A549 treated with CORT108297 at 1 μM for 4 hours (cell line): ENCODE results near the gene FOXK1. TPM values are rescaled to one million over a fixed set of nuclear protein-coding genes. Genes with fewer than 3 reads are reported as not detected.

Experiments used
- total RNA-seq: library from RNA; stranded (reverse); fragments of 200-300 nt; extraction: Qiagen RNA extraction; gene quantifications from 5 replicates; pipeline ENCODE4 v1.2.3, GENCODE V29; 2022

Gene FOXK1
- total RNA-seq, result 10.6 to 13.2 TPM (median 11.8 TPM) in 5 replicates

DNA sequence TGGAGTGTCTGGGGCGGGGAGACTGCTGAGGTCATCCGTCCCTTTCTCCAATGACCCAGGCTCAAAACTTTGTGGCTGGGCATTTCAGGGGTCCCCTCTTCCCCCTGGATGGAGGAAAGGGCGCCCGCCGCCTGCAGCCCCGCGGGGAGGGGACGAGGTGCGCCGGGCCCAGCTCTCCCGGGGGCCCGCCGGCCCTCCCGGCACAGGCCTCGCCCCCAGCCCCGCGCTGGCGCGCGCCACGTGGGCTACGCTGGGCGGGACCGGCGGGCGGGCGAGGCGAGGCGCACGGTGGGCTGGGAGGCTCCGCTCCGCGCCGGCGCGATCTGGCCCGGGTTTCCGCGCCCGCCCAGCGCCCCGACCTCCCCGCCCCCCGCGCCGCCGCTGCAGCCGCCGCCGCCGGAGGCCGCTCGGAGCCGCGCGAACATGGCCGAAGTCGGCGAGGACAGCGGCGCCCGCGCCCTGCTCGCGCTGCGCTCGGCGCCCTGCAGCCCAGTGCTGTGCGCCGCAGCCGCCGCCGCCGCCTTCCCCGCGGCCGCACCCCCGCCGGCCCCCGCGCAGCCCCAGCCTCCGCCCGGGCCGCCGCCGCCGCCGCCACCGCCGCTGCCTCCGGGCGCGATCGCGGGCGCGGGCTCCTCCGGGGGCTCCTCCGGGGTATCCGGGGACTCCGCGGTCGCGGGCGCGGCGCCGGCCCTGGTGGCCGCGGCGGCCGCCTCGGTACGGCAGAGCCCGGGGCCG is at the start of gene FOXK1:
Gene FOXK1 (plus strand): TSS at position 410 of the 735 bp plus-strand sequence. CDS start 14 bp downstream, at position 424.

DNA sequence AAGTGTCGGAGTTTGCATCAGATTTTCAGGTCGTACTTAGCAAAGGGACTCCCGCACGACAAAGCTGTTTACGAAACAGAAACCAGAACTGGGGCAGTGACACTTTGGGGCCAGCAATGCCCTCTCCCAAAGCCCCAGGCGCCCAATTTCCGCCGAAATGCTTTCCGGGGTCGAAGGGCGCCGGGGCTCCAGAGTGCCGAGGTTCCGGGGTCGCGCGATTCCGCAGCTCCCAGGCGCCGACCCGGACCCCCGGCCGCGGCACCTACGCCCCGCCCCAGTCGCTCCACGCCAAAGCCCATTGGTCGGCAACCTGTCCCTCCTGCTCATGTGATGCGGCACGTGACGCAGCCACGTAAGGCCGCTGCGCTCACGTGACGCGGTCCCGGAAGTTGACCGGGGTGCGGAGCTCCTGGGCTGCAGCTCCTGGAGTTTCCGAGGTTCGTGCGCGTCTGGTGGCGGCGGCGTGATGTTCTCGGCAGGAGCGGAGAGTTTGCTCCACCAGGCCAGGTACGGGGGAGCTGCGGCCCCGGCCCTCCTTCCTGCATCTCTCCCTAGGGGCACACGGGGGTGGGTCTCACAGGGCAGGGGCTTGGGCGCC is 93.3 kb downstream of the FOXK1 start, which contains the start of gene AP5Z1:
Gene AP5Z1 (plus strand): TSS at position 374 of the 598 bp plus-strand sequence. CDS start 93 bp downstream, at position 467.

Other genes with a start within 250 kb of the FOXK1 start
- gene AP5Z1, start 93.3 kb downstream of the FOXK1 start, total RNA-seq, result 21.8 to 48.3 TPM (median 36.3 TPM) in 5 replicates
- gene PAPOLB, start 179.7 kb downstream of the FOXK1 start, total RNA-seq, result not detected in 5 replicates
- 1.3 to 2.8 TPM (median 2.1 TPM) in 5 replicates for gene RADIL, start 201.4 kb downstream of the FOXK1 start, total RNA-seq